Neural cell (in vitro differentiated cells): ENCODE results near the gene PRKAA2. TPM values are rescaled to one million over a fixed set of nuclear protein-coding genes. Genes with fewer than 3 reads are reported as not detected.

Experiments used
- H2AFZ ChIP-seq: fragments of 200-600, 300-800 bp; sonication (generic), shearing (Covaris generic); 2 replicates; pipeline ENCODE4 v1.6.0; 2014; ENCODE audit warnings: low read depth, mild to moderate bottlenecking, antibody characterized with exemption, low read length, moderate library complexity
- H3F3A ChIP-seq: fragments of 200-600 bp; shearing (Covaris generic); 2 replicates; pipeline ENCODE4 v1.6.1; 2016; ENCODE audit warnings: mild to moderate bottlenecking, moderate library complexity, mixed read lengths, antibody characterized with exemption, low read length; ENCODE audit not compliant: insufficient read depth, poor library complexity, severe bottlenecking
- H3K27ac ChIP-seq: fragments of 200-600, 300-800 bp; sonication (generic), shearing (Covaris generic); 2 replicates; pipeline ENCODE4 v1.5.1; 2014; ENCODE audit warnings: mild to moderate bottlenecking, low read length, moderate library complexity
- H3K27me3 ChIP-seq: fragments of 300-800, 200-600 bp; sonication (generic), shearing (Covaris generic); 2 replicates; pipeline ENCODE4 v1.6.0; 2014; ENCODE audit warnings: mild to moderate bottlenecking, low read depth, low read length, moderate library complexity; ENCODE audit not compliant: insufficient read depth
- H3K36me3 ChIP-seq: fragments of 300-800, 200-600 bp; sonication (generic), shearing (Covaris generic); 2 replicates; pipeline ENCODE4 v1.5.1; 2014; ENCODE audit warnings: mild to moderate bottlenecking, antibody characterized with exemption, low read length, moderate library complexity; ENCODE audit not compliant: insufficient read depth
- H3K4me2 ChIP-seq: fragments of 300-800, 200-600 bp; sonication (generic), shearing (Covaris generic); 2 replicates; pipeline ENCODE4 v1.6.0; 2014; ENCODE audit warnings: mild to moderate bottlenecking, low read length
- H3K4me3 ChIP-seq: fragments of 300-800, 200-600 bp; sonication (generic), shearing (Covaris generic); 2 replicates; pipeline ENCODE4 v1.5.1; 2014; ENCODE audit warnings: mild to moderate bottlenecking, low read length, moderate library complexity
- H3K79me2 ChIP-seq: fragments of 200-600 bp; shearing (Covaris generic); replicated peaks from 2 replicates; pipeline ENCODE4 v1.6.0; 2014; ENCODE audit warnings: mild to moderate bottlenecking, low read length, moderate library complexity; ENCODE audit not compliant: insufficient read depth
- H3K9ac ChIP-seq: fragments of 300-800, 200-600 bp; sonication (generic), shearing (Covaris generic); 2 replicates; pipeline ENCODE4 v1.6.1; 2016; ENCODE audit warnings: mild to moderate bottlenecking, low read length, mixed read lengths
- H3K9me2 ChIP-seq: fragments of 200-600 bp; shearing (Covaris generic); 2 replicates; pipeline ENCODE4 v1.6.1; 2016; ENCODE audit warnings: mild to moderate bottlenecking, low read length, mixed read lengths; ENCODE audit not compliant: insufficient read depth
- H3K9me3 ChIP-seq: fragments of 200-600, 300-800 bp; sonication (generic), shearing (Covaris generic); 2 replicates; pipeline ENCODE4 v1.6.1; 2016; ENCODE audit warnings: mild to moderate bottlenecking, mixed run types, low read length, moderate library complexity, mixed read lengths
- H4K20me1 ChIP-seq: fragments of 200-600 bp; shearing (Covaris generic); 2 replicates; pipeline ENCODE4 v1.6.1; 2016; ENCODE audit warnings: mild to moderate bottlenecking, mixed run types; ENCODE audit not compliant: insufficient read depth
- CTCF ChIP-seq: fragments of 450-650 bp; IDR thresholded peaks from 2 replicates; pipeline ENCODE4 v1.5.1; 2014; ENCODE audit warnings: antibody characterized with exemption, mild to moderate bottlenecking, moderate library complexity; ENCODE audit not compliant: poor library complexity, severe bottlenecking
- EP300 ChIP-seq: fragments of 450-650 bp; conservative IDR thresholded peaks from 2 replicates; pipeline ENCODE4 v1.6.1; 2014; ENCODE audit warnings: antibody characterized with exemption, mild to moderate bottlenecking, moderate library complexity; ENCODE audit not compliant: poor library complexity, severe bottlenecking
- EZH2 ChIP-seq: fragments of 200-600, 300-800 bp; shearing (Covaris generic), sonication (generic); IDR thresholded peaks from 2 replicates; pipeline ENCODE4 v1.6.1; 2014; ENCODE audit warnings: antibody characterized with exemption, low read length, borderline replicate concordance, mild to moderate bottlenecking; ENCODE audit not compliant: insufficient read depth, poor library complexity, severe bottlenecking
- MXI1 ChIP-seq: fragments of 450-650 bp; conservative IDR thresholded peaks from 2 replicates; pipeline ENCODE4 v1.6.1; 2014; ENCODE audit warnings: antibody characterized with exemption, mild to moderate bottlenecking; ENCODE audit not compliant: poor library complexity, severe bottlenecking
- POLR2AphosphoS5 ChIP-seq: IDR thresholded peaks from 2 replicates; pipeline ENCODE4 v1.6.1; 2012
- RAD21 ChIP-seq: fragments of 450-650 bp; conservative IDR thresholded peaks from 2 replicates; pipeline ENCODE4 v1.6.1; 2014; ENCODE audit warnings: antibody characterized with exemption, mild to moderate bottlenecking, moderate library complexity
- REST ChIP-seq: IDR thresholded peaks from 2 replicates; pipeline ENCODE4 v1.6.1; 2012; ENCODE audit warnings: borderline replicate concordance
- SMC3 ChIP-seq: fragments of 450-650 bp; conservative IDR thresholded peaks from 2 replicates; pipeline ENCODE4 v1.6.1; 2014; ENCODE audit warnings: antibody characterized with exemption, mild to moderate bottlenecking, moderate library complexity; ENCODE audit not compliant: poor library complexity
- TAF1 ChIP-seq: IDR thresholded peaks from 2 replicates; pipeline ENCODE4 v1.6.1; 2012; ENCODE audit warnings: low read depth
- polyA plus RNA-seq: library from polyadenylated mRNA; depleted of rRNA; stranded (reverse); fragments of >200 nt; gene quantifications from 2 replicates; pipeline ENCODE4 v1.2.3, GENCODE V29; 2014

PRKAA2 gene
- polyA plus RNA-seq, 1 donor from 2014 or later = 20.0 TPM

GRCh38 chr1:56630786-56631185 lies 14.3 kb upstream of the PRKAA2 start:
- H3K4me2 ChIP-seq = no peak overlapping the region
- H2AFZ ChIP-seq = no peak overlapping the region
- H3K9me3 ChIP-seq = no peaks in the 10 kb centered on the region
- no peak overlapping the region for H3K27ac ChIP-seq
- H3K9me2 ChIP-seq = no peaks in the 10 kb centered on the region
- H3K27me3 ChIP-seq = no peaks in the 10 kb centered on the region
- no peak overlapping the region for H3K4me3 ChIP-seq
- no peaks in the 10 kb centered on the region for H3K36me3 ChIP-seq
- TF ChIP-seq RAD21 = no peak
- no peak overlapping the region for H3K9ac ChIP-seq
- H3F3A ChIP-seq = no peaks in the 10 kb centered on the region
- H3K79me2 ChIP-seq = no peaks in the 10 kb centered on the region
- no peaks in the 10 kb centered on the region for H4K20me1 ChIP-seq

- Histone ChIP-seq H3K27ac (no peak overlapping the region), H3K9me3 (no peaks in the 10 kb centered on the region), H2AFZ (no peak overlapping the region), H3F3A (no peaks in the 10 kb centered on the region), H3K9ac (no peak overlapping the region), H3K27me3 (no peaks in the 10 kb centered on the region), H3K4me2 (no peak overlapping the region), H3K9me2 (no peaks in the 10 kb centered on the region), H3K4me3 (no peak overlapping the region), H3K36me3 (no peaks in the 10 kb centered on the region), H3K79me2 (no peaks in the 10 kb centered on the region), H4K20me1 (no peaks in the 10 kb centered on the region)
- TF ChIP-seq CTCF = no peak
- TF ChIP-seq TAF1 = no peak
- no peak for TF ChIP-seq SMC3
- TF ChIP-seq MXI1 = no peak
Measured at GRCh38 chr1:56631901-56632300, 13.2 kb upstream of the PRKAA2 start.

GRCh38 chr1:56634981-56635380 lies 10.1 kb upstream of the PRKAA2 start:
- Histone ChIP-seq H3K27me3 (no peaks in the 10 kb centered on the region), H3K9me3 (no peaks in the 10 kb centered on the region), H3F3A (no peaks in the 10 kb centered on the region), H3K4me3 (no peak overlapping the region), H3K9me2 (no peaks in the 10 kb centered on the region), H3K27ac (no peak overlapping the region), H4K20me1 (no peaks in the 10 kb centered on the region), H3K36me3 (no peaks in the 10 kb centered on the region), H2AFZ (no peak overlapping the region), H3K4me2 (no peak overlapping the region), H3K79me2 (no peaks in the 10 kb centered on the region), H3K9ac (no peak overlapping the region)
- TF ChIP-seq REST (no peak), EZH2 (no peak), TAF1 (no peak), POLR2AphosphoS5 (no peak), MXI1 (no peak), EP300 (no peak), RAD21 (no peak), CTCF (no peak), SMC3 (no peak)
